Measurements from ENCODE around the gene PTK6. TPM values are rescaled to one million over a fixed set of nuclear protein-coding genes. Genes with fewer than 3 reads are reported as not detected.

Gene PTK6
- total and polyA plus RNA-seq, 2 of the 13 experiments (the other 11 are each of a cell fraction or from before 2014, with no cell fraction given), result 0.08 TPM; not detected in 1

DNA sequence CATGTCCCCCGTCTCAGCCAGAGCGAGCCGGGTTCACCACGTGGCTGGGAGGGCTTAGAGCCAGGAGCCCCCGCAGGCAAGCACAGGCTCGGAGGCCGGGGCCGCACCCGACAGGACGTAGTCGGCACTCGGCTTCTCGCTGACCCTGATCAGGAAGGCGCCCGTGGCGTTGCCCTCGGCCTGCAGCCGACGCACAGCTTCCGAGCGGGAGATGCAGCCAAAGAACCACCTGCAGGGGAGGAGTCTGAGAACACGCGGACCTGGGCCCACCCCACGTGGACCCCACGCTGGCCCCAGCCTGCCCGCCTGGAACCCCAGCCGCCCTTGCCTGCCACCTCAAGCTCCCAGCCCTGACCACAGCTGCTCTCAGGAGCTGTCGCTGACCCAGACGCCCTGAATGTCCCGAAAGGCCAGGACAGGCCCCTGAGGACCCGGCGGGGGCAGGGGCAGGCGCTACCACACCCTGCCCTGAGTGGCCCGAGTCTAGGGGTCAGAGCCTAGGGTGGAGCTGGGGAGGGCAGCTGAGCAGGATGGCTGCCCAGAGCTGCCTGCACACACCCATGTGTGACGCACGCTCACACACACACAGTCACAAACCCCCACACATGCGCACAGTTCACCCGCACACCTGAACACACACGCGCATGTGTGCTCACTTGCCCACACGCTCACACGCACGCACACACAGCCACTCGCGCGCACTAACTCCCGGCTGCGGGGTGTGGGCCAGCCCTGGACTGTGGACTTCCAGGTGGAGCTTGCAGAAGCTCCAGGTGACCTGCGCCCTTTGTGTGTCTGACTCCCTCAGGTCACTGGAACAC is 2.1 kb downstream of the PTK6 start:
- ATAC-seq (peak; percentile 1; the same call in 1 of the 3 replicates), DNase-seq (ENCODE audit: low spot score) (no peak), FAIRE-seq (peak; percentile 28)
- Histone ChIP-seq H3K9me3 (ENCODE audit: low read length) (no peaks in the 10 kb centered on the region), H2AFZ (ENCODE audit: low read length) (no peak overlapping the region), H3K27me3 (ENCODE audit: control insufficient read depth in 1 of 2, insufficient read depth in 2 of 2, low read length in 2 of 2) (peaks cover 39 to 62% of the 10 kb centered on the region in 2 experiments), H3K79me2 (ENCODE audit: insufficient read depth, low read length) (no peaks in the 10 kb centered on the region), H3K4me2 (ENCODE audit: low read depth, low read length) (peak overlapping the region; percentile 54), H4K20me1 (ENCODE audit: insufficient read depth, low read length) (no peaks in the 10 kb centered on the region), H3K4me3 (replicated peaks in 1 of 3; ENCODE audit: insufficient read depth in 1 of 3, low read depth in 2 of 3, low read length in 3 of 3) (peak overlapping the region in 2 of 3 experiments; percentile 2 to 53; a peak in 1 of 6 replicates), H3K4me1 (ENCODE audit: insufficient read depth, low read length) (peaks cover 45% of the 10 kb centered on the region), H3K36me3 (replicated peaks in 1 of 2; ENCODE audit: control insufficient read depth in 1 of 2, insufficient read depth in 2 of 2, low read length in 2 of 2) (no peaks in the 10 kb centered on the region), H3K9ac (ENCODE audit: insufficient read depth, low read depth, low read length) (no peak overlapping the region), H3K27ac (ENCODE audit: extremely low read length, insufficient read depth, low read length) (no peak overlapping the region)
- intact Hi-C loops (cut with micrococcal nuclease; ENCODE audit: unreplicated experiment), result loop anchor here (5.0 to 10.0 kb wide), 4 partner anchors 92 to 437 kb away; partner anchors contain the start of genes GMEB2, LIME1, RTEL1 and SLC2A4RG
- BruUV-seq (replicated peaks), result no TSS peak
- in situ Hi-C loops (cut with HindIII; ENCODE audit: extremely low pct_ligation_motif_present, low pct_unique_long_range_greater_than_20kb), result loop anchor here (5.0 kb wide), 1 partner anchor 42 kb away; no protein-coding TSS in a partner anchor
- ChIA-PET CTCF (ENCODE audit: low intra/inter-chr PET ratio, low total read pairs) (no interaction called here), POLR2A (interaction anchor here (0.8 to 2.7 kb wide), 5 partner anchors 12 to 92 kb away, joined by 3 to 9 read pairs (median 3); partner anchors contain the start of genes GMEB2, HELZ2 and PPDPF)
- 7% methylated on average over 36 of the region's 49 CpGs for WGBS (ENCODE audit: low lambda C conversion rate)
- TF ChIP-seq YEATS2 (CRISPR knock-in tag; IDR thresholded peaks at IDR 0.05; ENCODE audit: borderline replicate concordance), result no peak
- no peak for TF ChIP-seq ZNF138 (CRISPR knock-in tag; IDR thresholded peaks at IDR 0.05; ENCODE audit: low read depth)
- no peak for TF ChIP-seq ZNF431 (CRISPR knock-in tag; IDR thresholded peaks at IDR 0.05; ENCODE audit: borderline replicate concordance, low read depth)
- TF ChIP-seq, protein P1, sequence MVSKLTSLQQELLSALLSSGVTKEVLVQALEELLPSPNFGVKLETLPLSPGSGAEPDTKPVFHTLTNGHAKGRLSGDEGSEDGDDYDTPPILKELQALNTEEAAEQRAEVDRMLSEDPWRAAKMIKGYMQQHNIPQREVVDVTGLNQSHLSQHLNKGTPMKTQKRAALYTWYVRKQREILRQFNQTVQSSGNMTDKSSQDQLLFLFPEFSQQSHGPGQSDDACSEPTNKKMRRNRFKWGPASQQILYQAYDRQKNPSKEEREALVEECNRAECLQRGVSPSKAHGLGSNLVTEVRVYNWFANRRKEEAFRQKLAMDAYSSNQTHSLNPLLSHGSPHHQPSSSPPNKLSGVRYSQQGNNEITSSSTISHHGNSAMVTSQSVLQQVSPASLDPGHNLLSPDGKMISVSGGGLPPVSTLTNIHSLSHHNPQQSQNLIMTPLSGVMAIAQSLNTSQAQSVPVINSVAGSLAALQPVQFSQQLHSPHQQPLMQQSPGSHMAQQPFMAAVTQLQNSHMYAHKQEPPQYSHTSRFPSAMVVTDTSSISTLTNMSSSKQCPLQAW (CRISPR knock-in tag; IDR thresholded peaks at IDR 0.05), result no peak
- TF ChIP-seq SRSF1 (optimal IDR thresholded peaks at IDR 0.05; ENCODE audit: low read depth, low read length), result no peak
- no peak for TF ChIP-seq KLF13 (CRISPR knock-in tag; IDR thresholded peaks at IDR 0.05)
- no peak for TF ChIP-seq ZFP36L2 (CRISPR knock-in tag; IDR thresholded peaks at IDR 0.05)
- no peak for TF ChIP-seq CREB1 (IDR thresholded peaks at IDR 0.05)
- no peak for TF ChIP-seq CREB1 (CRISPR knock-in tag; IDR thresholded peaks at IDR 0.05)
- no peak for TF ChIP-seq RARA (CRISPR knock-in tag; IDR thresholded peaks at IDR 0.05)
- TF ChIP-seq, protein P2, sequence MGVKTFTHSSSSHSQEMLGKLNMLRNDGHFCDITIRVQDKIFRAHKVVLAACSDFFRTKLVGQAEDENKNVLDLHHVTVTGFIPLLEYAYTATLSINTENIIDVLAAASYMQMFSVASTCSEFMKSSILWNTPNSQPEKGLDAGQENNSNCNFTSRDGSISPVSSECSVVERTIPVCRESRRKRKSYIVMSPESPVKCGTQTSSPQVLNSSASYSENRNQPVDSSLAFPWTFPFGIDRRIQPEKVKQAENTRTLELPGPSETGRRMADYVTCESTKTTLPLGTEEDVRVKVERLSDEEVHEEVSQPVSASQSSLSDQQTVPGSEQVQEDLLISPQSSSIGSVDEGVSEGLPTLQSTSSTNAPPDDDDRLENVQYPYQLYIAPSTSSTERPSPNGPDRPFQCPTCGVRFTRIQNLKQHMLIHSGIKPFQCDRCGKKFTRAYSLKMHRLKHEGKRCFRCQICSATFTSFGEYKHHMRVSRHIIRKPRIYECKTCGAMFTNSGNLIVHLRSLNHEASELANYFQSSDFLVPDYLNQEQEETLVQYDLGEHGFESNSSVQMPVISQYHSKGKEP (CRISPR knock-in tag; IDR thresholded peaks at IDR 0.05), result no peak
- TF ChIP-seq HCFC1 (IDR thresholded peaks at IDR 0.05; ENCODE audit: low read depth, low read length), result no peak
- TF ChIP-seq, protein P3, sequence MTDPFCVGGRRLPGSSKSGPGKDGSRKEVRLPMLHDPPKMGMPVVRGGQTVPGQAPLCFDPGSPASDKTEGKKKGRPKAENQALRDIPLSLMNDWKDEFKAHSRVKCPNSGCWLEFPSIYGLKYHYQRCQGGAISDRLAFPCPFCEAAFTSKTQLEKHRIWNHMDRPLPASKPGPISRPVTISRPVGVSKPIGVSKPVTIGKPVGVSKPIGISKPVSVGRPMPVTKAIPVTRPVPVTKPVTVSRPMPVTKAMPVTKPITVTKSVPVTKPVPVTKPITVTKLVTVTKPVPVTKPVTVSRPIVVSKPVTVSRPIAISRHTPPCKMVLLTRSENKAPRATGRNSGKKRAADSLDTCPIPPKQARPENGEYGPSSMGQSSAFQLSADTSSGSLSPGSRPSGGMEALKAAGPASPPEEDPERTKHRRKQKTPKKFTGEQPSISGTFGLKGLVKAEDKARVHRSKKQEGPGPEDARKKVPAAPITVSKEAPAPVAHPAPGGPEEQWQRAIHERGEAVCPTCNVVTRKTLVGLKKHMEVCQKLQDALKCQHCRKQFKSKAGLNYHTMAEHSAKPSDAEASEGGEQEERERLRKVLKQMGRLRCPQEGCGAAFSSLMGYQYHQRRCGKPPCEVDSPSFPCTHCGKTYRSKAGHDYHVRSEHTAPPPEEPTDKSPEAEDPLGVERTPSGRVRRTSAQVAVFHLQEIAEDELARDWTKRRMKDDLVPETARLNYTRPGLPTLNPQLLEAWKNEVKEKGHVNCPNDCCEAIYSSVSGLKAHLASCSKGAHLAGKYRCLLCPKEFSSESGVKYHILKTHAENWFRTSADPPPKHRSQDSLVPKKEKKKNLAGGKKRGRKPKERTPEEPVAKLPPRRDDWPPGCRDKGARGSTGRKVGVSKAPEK (CRISPR knock-in tag; IDR thresholded peaks at IDR 0.05; ENCODE audit: borderline replicate concordance), result no peak
- no peak for TF ChIP-seq TBX3 (IDR thresholded peaks at IDR 0.05; ENCODE audit: borderline replicate concordance)
- TF ChIP-seq MYC (CRISPR knock-in tag; IDR thresholded peaks at IDR 0.05; ENCODE audit: borderline replicate concordance), result no peak; the same call in 1 of the 2 replicates
- TF ChIP-seq HES4 (CRISPR knock-in tag; IDR thresholded peaks at IDR 0.05; ENCODE audit: borderline replicate concordance), result no peak
- TF ChIP-seq SMAD1 (CRISPR knock-in tag; IDR thresholded peaks at IDR 0.05; ENCODE audit: borderline replicate concordance, low read depth), result no peak
- no peak for TF ChIP-seq SAFB2 (CRISPR knock-in tag; IDR thresholded peaks at IDR 0.05; ENCODE audit: borderline replicate concordance, low read depth)
- no peak for TF ChIP-seq ARNT (IDR thresholded peaks at IDR 0.05)

Measured in HepG2 (cell line).